HepG2 (cell line): ENCODE results near the gene COMMD7. TPM values are rescaled to one million over a fixed set of nuclear protein-coding genes. Genes with fewer than 3 reads are reported as not detected.
A peak's percentile ranks its signal among the peaks of the same experiment; 100 is the strongest.

Experiments used
- AKAP8 ChIP-seq: sonication (generic); formaldehyde crosslinking; IDR thresholded peaks from 2 replicates; pipeline ENCODE4 v1.5.1; 2020; ENCODE audit warnings: mild to moderate bottlenecking, missing genetic modification reagents
- BCL6 ChIP-seq: IDR thresholded peaks from 2 replicates; pipeline ENCODE4 v1.6.1; 2016; ENCODE audit warnings: missing genetic modification reagents, missing compliant biosample characterization
- NFE2L1 ChIP-seq: sonication (generic); formaldehyde crosslinking; IDR thresholded peaks from 2 replicates; pipeline ENCODE4 v1.4.0; 2020; ENCODE audit warnings: missing genetic modification reagents, mild to moderate bottlenecking, borderline replicate concordance
- NONO ChIP-seq, 2 experiments: fragments of 450-650 bp in 1 of 2; sonication (generic) in 1 of 2; formaldehyde crosslinking in 1 of 2; IDR thresholded peaks in 1 of 2; conservative IDR thresholded peaks in 1 of 2; 2 replicates each; pipeline versions ENCODE4 v1.6.1 to v1.8.0; 2017 to 2022; ENCODE audit warnings: mild to moderate bottlenecking in 1 of 2, missing genetic modification reagents in 1 of 2, moderate library complexity in 1 of 2
- PAX8 ChIP-seq: sonication (generic); formaldehyde crosslinking; IDR thresholded peaks from 2 replicates; pipeline ENCODE4 v1.8.0; 2022; ENCODE audit warnings: mild to moderate bottlenecking, missing genetic modification reagents, borderline replicate concordance
- POLR2A ChIP-seq, 2 experiments: IDR thresholded peaks; 2 replicates each; pipeline ENCODE4 v1.6.1; 2011; ENCODE audit warnings: low read depth in 2 of 2, low read length in 2 of 2, mild to moderate bottlenecking in 1 of 2, moderate library complexity in 1 of 2; ENCODE audit not compliant: insufficient read depth in 1 of 2
- RFX3 ChIP-seq: IDR thresholded peaks from 2 replicates; pipeline ENCODE4 v1.6.1; 2016; ENCODE audit warnings: missing biosample characterization, missing genetic modification reagents
- RFXANK ChIP-seq: IDR thresholded peaks from 2 replicates; pipeline ENCODE4 v1.6.1; 2016
- SIN3A ChIP-seq: IDR thresholded peaks from 2 replicates; pipeline ENCODE4 v1.6.1; 2011; ENCODE audit warnings: low read depth, mild to moderate bottlenecking, control low read depth, low read length, borderline replicate concordance
- SNRNP70 ChIP-seq: fragments of 200-400 bp; formaldehyde crosslinking; IDR thresholded peaks from 2 replicates; pipeline ENCODE4 v1.6.1; 2017; ENCODE audit warnings: mild to moderate bottlenecking, low read depth, low read length, moderate library complexity
- ZBTB20 ChIP-seq: sonication (generic); formaldehyde crosslinking; IDR thresholded peaks from 2 replicates; pipeline ENCODE4 v1.8.1; 2023; ENCODE audit warnings: missing genetic modification reagents, low read depth, mild to moderate bottlenecking, borderline replicate concordance
- ZBTB42 ChIP-seq: sonication (generic); formaldehyde crosslinking; IDR thresholded peaks from 2 replicates; pipeline ENCODE4 v1.5.0; 2020; ENCODE audit warnings: mild to moderate bottlenecking, missing genetic modification reagents
- ZHX2 ChIP-seq, 2 experiments: sonication (generic) in 1 of 2; formaldehyde crosslinking in 1 of 2; IDR thresholded peaks; 2 replicates each; pipeline versions ENCODE4 v1.6.1 to v1.9.0; 2014 to 2022; ENCODE audit warnings: antibody characterized with exemption in 1 of 2, borderline replicate concordance in 1 of 2, inconsistent platforms in 1 of 2, low read depth in 1 of 2, missing genetic modification reagents in 1 of 2
- ZNF512B ChIP-seq: sonication (generic); formaldehyde crosslinking; IDR thresholded peaks from 2 replicates; pipeline ENCODE4 v1.5.1; 2020; ENCODE audit warnings: missing genetic modification reagents, mild to moderate bottlenecking, borderline replicate concordance
- polyA plus RNA-seq, 8 experiments: library from polyadenylated mRNA; depleted of rRNA in 3 of 8; stranded (reverse) in 7 of 8; unstranded in 1 of 8; fragments of >200 nt; fragmentation: Illumina TruSeq in 4 of 8; extraction: Trizol in 4 of 8; gene quantifications; 2 replicates each; pipeline versions ENCODE4 v1.2.1 to v1.2.3, GENCODE V29; 2011 to 2016; ENCODE audit warnings: low read depth in 4 of 8, missing spikeins in 1 of 8, mixed read lengths in 1 of 8; ENCODE audit not compliant: insufficient read depth in 1 of 8
- total RNA-seq, 5 experiments: library from RNA; depleted of rRNA; stranded (reverse); fragments of >200 nt; fragmentation: Illumina TruSeq; extraction: Trizol; gene quantifications; 2 replicates each; pipeline ENCODE4 v1.2.3, GENCODE V29; 2016; ENCODE audit warnings: low read depth in 1 of 5
- TF ChIP-seq, protein P1 (sequence below): sonication (generic); formaldehyde crosslinking; IDR thresholded peaks from 2 replicates; pipeline ENCODE4 v1.9.0; 2022; ENCODE audit warnings: missing genetic modification reagents, mild to moderate bottlenecking, borderline replicate concordance
- TF ChIP-seq, protein P2 (sequence below): sonication (generic); formaldehyde crosslinking; IDR thresholded peaks from 2 replicates; pipeline ENCODE4 v1.5.0; 2020; ENCODE audit warnings: missing genetic modification reagents

The COMMD7 gene
- total and polyA plus RNA-seq, 2 of the 13 experiments (the other 11 are each of a cell fraction or from before 2014, with no cell fraction given), result 42.1 to 53.3 TPM

DNA sequence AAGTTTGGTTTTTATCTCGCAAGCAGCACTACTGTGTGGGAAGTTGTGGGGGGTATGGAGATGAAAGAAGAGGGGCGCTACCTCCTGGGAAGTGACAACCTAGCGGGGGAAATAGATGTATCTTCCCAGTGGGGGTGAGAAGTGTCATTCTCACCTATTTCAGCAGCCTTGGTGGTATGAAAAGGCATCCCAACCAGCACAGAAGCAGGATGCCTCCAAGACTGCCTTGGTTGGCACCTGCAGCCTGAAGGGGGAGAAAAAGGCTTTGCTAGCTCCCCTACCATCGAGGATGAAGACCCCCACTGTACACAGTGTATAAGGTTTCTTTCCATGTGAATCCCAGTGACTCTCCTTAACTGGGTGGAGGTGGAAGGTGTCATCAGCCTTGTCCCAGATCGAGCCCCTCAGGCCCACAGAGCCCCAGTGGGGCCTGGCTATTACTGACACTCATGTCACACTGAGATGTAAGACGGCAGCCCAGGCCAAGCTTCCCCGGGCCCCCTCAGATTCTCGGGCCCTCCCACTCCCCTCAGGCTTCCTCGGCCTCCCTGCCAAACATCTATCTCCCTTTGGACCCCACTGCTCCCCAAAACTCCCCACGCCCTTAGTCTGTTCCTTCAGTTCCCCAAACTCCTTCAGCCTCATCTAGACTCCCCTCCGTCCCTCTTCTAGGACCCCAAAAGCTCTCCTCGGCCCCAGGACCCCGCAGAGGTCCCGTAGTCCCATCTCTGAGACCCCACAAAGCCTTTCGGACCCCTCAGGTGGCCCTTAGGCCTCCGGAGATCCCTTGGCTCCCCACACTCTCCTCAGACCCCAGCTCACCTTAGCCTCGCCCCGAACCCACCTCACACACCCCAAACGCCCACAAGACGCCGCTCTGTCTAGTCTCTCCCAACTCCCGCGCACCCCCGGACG lies 688 bp downstream of the COMMD7 start (continued):
- TF ChIP-seq, protein P1, sequence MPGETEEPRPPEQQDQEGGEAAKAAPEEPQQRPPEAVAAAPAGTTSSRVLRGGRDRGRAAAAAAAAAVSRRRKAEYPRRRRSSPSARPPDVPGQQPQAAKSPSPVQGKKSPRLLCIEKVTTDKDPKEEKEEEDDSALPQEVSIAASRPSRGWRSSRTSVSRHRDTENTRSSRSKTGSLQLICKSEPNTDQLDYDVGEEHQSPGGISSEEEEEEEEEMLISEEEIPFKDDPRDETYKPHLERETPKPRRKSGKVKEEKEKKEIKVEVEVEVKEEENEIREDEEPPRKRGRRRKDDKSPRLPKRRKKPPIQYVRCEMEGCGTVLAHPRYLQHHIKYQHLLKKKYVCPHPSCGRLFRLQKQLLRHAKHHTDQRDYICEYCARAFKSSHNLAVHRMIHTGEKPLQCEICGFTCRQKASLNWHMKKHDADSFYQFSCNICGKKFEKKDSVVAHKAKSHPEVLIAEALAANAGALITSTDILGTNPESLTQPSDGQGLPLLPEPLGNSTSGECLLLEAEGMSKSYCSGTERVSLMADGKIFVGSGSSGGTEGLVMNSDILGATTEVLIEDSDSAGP (CRISPR knock-in tag), result no peak
- TF ChIP-seq AKAP8 (CRISPR knock-in tag) (no peak), RFXANK (no peak), POLR2A (IDR thresholded peaks at IDR 0.05; ENCODE audit: insufficient read depth in 1 of 2, low read depth in 2 of 2, low read length in 2 of 2) (no peak), PAX8 (no peak; the same call in 1 of the 2 replicates), BCL6 (CRISPR knock-in tag) (no peak), RFX3 (CRISPR knock-in tag) (no peak), ZHX2 (IDR thresholded peaks at IDR 0.05; ENCODE audit: low read depth) (no peak), ZHX2 (CRISPR knock-in tag; IDR thresholded peaks at IDR 0.05; ENCODE audit: borderline replicate concordance) (no peak), ZBTB20 (CRISPR knock-in tag) (0 out of 2 replicates have a peak, but pooled peaks have one; percentile 12), SIN3A (0 out of 2 replicates have a peak, but pooled peaks have one; percentile 23), ZNF512B (no peak), SNRNP70 (no peak), NONO (IDR thresholded peaks at IDR 0.05) (no peak), NONO (CRISPR knock-in tag; conservative IDR thresholded peaks at IDR 0.05) (0 out of 2 replicates have a peak, but pooled peaks have one; percentile 0), NFE2L1 (no peak), ZBTB42 (CRISPR knock-in tag) (no peak)
- TF ChIP-seq, protein P2, sequence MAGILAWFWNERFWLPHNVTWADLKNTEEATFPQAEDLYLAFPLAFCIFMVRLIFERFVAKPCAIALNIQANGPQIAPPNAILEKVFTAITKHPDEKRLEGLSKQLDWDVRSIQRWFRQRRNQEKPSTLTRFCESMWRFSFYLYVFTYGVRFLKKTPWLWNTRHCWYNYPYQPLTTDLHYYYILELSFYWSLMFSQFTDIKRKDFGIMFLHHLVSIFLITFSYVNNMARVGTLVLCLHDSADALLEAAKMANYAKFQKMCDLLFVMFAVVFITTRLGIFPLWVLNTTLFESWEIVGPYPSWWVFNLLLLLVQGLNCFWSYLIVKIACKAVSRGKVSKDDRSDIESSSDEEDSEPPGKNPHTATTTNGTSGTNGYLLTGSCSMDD, result no peak
